CD14-positive monocyte (primary cell): Measurements from ENCODE around the gene SLMAP. TPM values are rescaled to one million over a fixed set of nuclear protein-coding genes. Genes with fewer than 3 reads are reported as not detected.

Experiments used
- DNase-seq, 3 donors: peaks; one replicate each; pipeline ENCODE4 v3.0.0-alpha.2; 2011 to 2022
- H2AFZ ChIP-seq: 2 replicates; pipeline ENCODE4 v1.6.0; 2012; ENCODE audit warnings: mild to moderate bottlenecking, low read depth, low read length, inconsistent platforms; ENCODE audit not compliant: insufficient read depth, poor library complexity, severe bottlenecking
- H3K27ac ChIP-seq, 2 donors: 1 replicate in 1 of 2; 2 replicates in 1 of 2; pipeline ENCODE4 v1.5.1; 2012 to 2013; ENCODE audit warnings: low read length in 2 of 2, control low read depth in 1 of 2, inconsistent platforms in 1 of 2, low read depth in 1 of 2, mild to moderate bottlenecking in 1 of 2
- H3K27me3 ChIP-seq, 2 donors: one replicate each; pipeline versions ENCODE4 v1.6.0 to v1.6.1; 2011 to 2013; ENCODE audit warnings: low read length in 2 of 2; ENCODE audit not compliant: control insufficient read depth in 2 of 2, insufficient read depth in 2 of 2
- H3K36me3 ChIP-seq, 2 donors: replicated peaks in 1 of 2; 1 replicate in 1 of 2; 2 replicates in 1 of 2; pipeline versions ENCODE4 v1.5.1 to v1.6.1; 2012 to 2013; ENCODE audit warnings: low read length in 2 of 2, control low read depth in 1 of 2, inconsistent platforms in 1 of 2, mild to moderate bottlenecking in 1 of 2; ENCODE audit not compliant: insufficient read depth in 2 of 2, control insufficient read depth in 1 of 2
- H3K4me1 ChIP-seq, 2 donors: 1 replicate in 1 of 2; 2 replicates in 1 of 2; pipeline versions ENCODE4 v1.5.1 to v1.6.1; 2012 to 2013; ENCODE audit warnings: low read length in 2 of 2, control low read depth in 1 of 2, inconsistent platforms in 1 of 2, mild to moderate bottlenecking in 1 of 2, moderate library complexity in 1 of 2; ENCODE audit not compliant: insufficient read depth in 2 of 2, control insufficient read depth in 1 of 2
- H3K4me2 ChIP-seq: replicated peaks from 2 replicates; pipeline ENCODE3; 2012; ENCODE audit warnings: low read length, moderate library complexity, mild to moderate bottlenecking; ENCODE audit not compliant: poor library complexity, severe bottlenecking; ENCODE audit errors: extremely low read depth
- H3K4me3 ChIP-seq, 3 experiments: fragments of 200-600 bp in 1 of 3; sonication (generic) in 1 of 3; replicated peaks in 1 of 3; 1 replicate in 2 of 3; 2 replicates in 1 of 3; pipeline ENCODE4 v1.5.1; 2011 to 2013; ENCODE audit warnings: low read length in 3 of 3, mild to moderate bottlenecking in 3 of 3, control low read depth in 2 of 3, low read depth in 2 of 3, inconsistent platforms in 1 of 3, moderate library complexity in 1 of 3
- H3K79me2 ChIP-seq: 2 replicates; pipeline ENCODE4 v1.6.0; 2012; ENCODE audit warnings: mild to moderate bottlenecking, control low read depth, inconsistent platforms, low read length, moderate library complexity; ENCODE audit not compliant: insufficient read depth
- H3K9ac ChIP-seq: 2 replicates; pipeline ENCODE4 v1.6.0; 2017; ENCODE audit warnings: low read length, mild to moderate bottlenecking; ENCODE audit not compliant: insufficient read depth, poor library complexity, severe bottlenecking
- H3K9me3 ChIP-seq, 2 donors: replicated peaks in 1 of 2; 1 replicate in 1 of 2; 2 replicates in 1 of 2; pipeline versions ENCODE4 v1.5.1 to v1.6.1; 2012 to 2013; ENCODE audit warnings: low read length in 2 of 2, control low read depth in 1 of 2; ENCODE audit not compliant: control insufficient read depth in 1 of 2, insufficient read depth in 1 of 2
- H4K20me1 ChIP-seq: 2 replicates; pipeline ENCODE4 v1.6.0; 2012; ENCODE audit warnings: mild to moderate bottlenecking, low read length, control low read depth, moderate library complexity; ENCODE audit not compliant: insufficient read depth
- H3K27ac Mint-ChIP-seq, 7 donors: one replicate each; pipeline ENCODE4 v1.8.0; 2020; ENCODE audit warnings: mild to moderate bottlenecking in 7 of 7, mixed read lengths in 7 of 7, moderate library complexity in 6 of 7, inconsistent platforms in 2 of 7
- H3K27me3 Mint-ChIP-seq, 3 donors: one replicate each; pipeline ENCODE4 v1.8.0; 2021 to 2022; ENCODE audit warnings: low read depth in 3 of 3, mild to moderate bottlenecking in 3 of 3, mixed read lengths in 3 of 3, moderate library complexity in 3 of 3, inconsistent platforms in 1 of 3
- H3K36me3 Mint-ChIP-seq, 2 donors: one replicate each; pipeline ENCODE4 v1.8.0; 2020; ENCODE audit warnings: mixed read lengths in 2 of 2, inconsistent platforms in 1 of 2, mild to moderate bottlenecking in 1 of 2
- H3K4me1 Mint-ChIP-seq: one replicate; pipeline ENCODE4 v1.8.0; 2020; ENCODE audit warnings: mild to moderate bottlenecking, mixed read lengths
- H3K4me3 Mint-ChIP-seq, 2 donors: one replicate each; pipeline ENCODE4 v1.8.0; 2020; ENCODE audit warnings: mild to moderate bottlenecking in 2 of 2, mixed read lengths in 2 of 2, moderate library complexity in 1 of 2
- H3K9me3 Mint-ChIP-seq, 7 donors: one replicate each; pipeline ENCODE4 v1.8.0; 2020 to 2022; ENCODE audit warnings: mixed read lengths in 7 of 7, mild to moderate bottlenecking in 6 of 7, moderate library complexity in 6 of 7, inconsistent platforms in 2 of 7
- CTCF ChIP-seq: fragments of 200-600 bp; IDR thresholded peaks from one replicate; pipeline ENCODE4 v1.8.0; 2022; ENCODE audit warnings: antibody characterized with exemption, mild to moderate bottlenecking
- WGBS: methylation state at CpG from one replicate; pipeline ENCODE4 v1.1.5; 2013; ENCODE audit warnings: missing lambda C conversion rate; ENCODE audit not compliant: insufficient coverage; 5-methylcytosine and 5-hydroxymethylcytosine counted together
- intact Hi-C, 2 donors: fragments of 100-400 bp; cut with micrococcal nuclease; formaldehyde crosslinking; loops; one replicate each; pipeline versions ENCODE4 v1.15.0 to v1.15.1; 2023
- polyA plus RNA-seq, 3 donors: library from polyadenylated mRNA; depleted of rRNA in 1 of 3; unstranded in 2 of 3; stranded (reverse) in 1 of 3; fragments of 300-500 nt in 2 of 3; fragments of >200 nt in 1 of 3; fragmentation: Illumina TruSeq in 2 of 3; gene quantifications; 1 replicate in 2 of 3; 2 replicates in 1 of 3; pipeline ENCODE4 v1.2.3, GENCODE V29; 2012 to 2021

SLMAP gene
- polyA plus RNA-seq, 3 donors = 12.3 to 17.6 (median 16.1) TPM

- no peak overlapping the region for H3K4me3 ChIP-seq
- peaks cover 92% of the 10 kb centered on the region for H3K79me2 ChIP-seq
- H3K9me3 ChIP-seq = no peaks in the 10 kb centered on the region
- peaks cover 81% of the 10 kb centered on the region for H4K20me1 ChIP-seq
- peaks cover 6 to 7% of the 10 kb centered on the region in 2 donors for H3K4me1 ChIP-seq
- H3K27me3 ChIP-seq = no peaks in the 10 kb centered on the region
- H3K4me2 ChIP-seq = no peak overlapping the region
- Mint-ChIP-seq H3K4me3 (no peak overlapping the region), H3K9me3 (peaks cover 0 to 3% (median 0%) of the 10 kb centered on the region in 7 donors), H3K27me3 (peaks cover 0 to 2% (median 2%) of the 10 kb centered on the region in 3 donors), H3K27ac (peak overlapping the region in 1 of 7 donors; percentile 8), H3K36me3 (peaks cover 34 to 41% of the 10 kb centered on the region in 2 donors), H3K4me1 (peaks cover 19% of the 10 kb centered on the region)
- H3K9ac ChIP-seq = no peak overlapping the region
- H3K36me3 ChIP-seq = peaks cover 4 to 32% of the 10 kb centered on the region in 2 donors
- H2AFZ ChIP-seq = no peak overlapping the region
- TF ChIP-seq CTCF = no peak
- no peak for DNase-seq
- intact Hi-C loops = no loop called here
- H3K27ac ChIP-seq = no peak overlapping the region
- 100% methylated on average over 1 of the region's 4 CpGs for WGBS
These were observed 14.1 kb downstream of the SLMAP start for GRCh38 chr3:57770009-57770827.

GRCh38 chr3:57772251-57772650, 16.1 kb downstream of the SLMAP start:
- peaks cover 6 to 7% of the 10 kb centered on the region in 2 donors for H3K4me1 ChIP-seq
- H3K27me3 Mint-ChIP-seq = peaks cover 0 to 2% (median 2%) of the 10 kb centered on the region in 3 donors
- no peak overlapping the region for H3K9ac ChIP-seq
- H3K27me3 ChIP-seq = no peaks in the 10 kb centered on the region
- 100% methylated on average over 2 of the region's 4 CpGs for WGBS
- peaks cover 17% of the 10 kb centered on the region for H3K4me1 Mint-ChIP-seq
- H2AFZ ChIP-seq = no peak overlapping the region
- H3K79me2 ChIP-seq = peaks cover 91% of the 10 kb centered on the region
- no peak for DNase-seq
- no peak for TF ChIP-seq CTCF
- H3K36me3 ChIP-seq = peaks cover 2 to 24% of the 10 kb centered on the region in 2 donors
- H3K9me3 Mint-ChIP-seq = peaks cover 0 to 3% (median 0%) of the 10 kb centered on the region in 7 donors
- no peak overlapping the region for H3K4me3 Mint-ChIP-seq
- intact Hi-C loops = no loop called here
- peak overlapping the region in 1 of 7 donors; percentile 40 for H3K27ac Mint-ChIP-seq
- H3K4me2 ChIP-seq = no peak overlapping the region
- no peak overlapping the region for H3K4me3 ChIP-seq
- H4K20me1 ChIP-seq = peaks cover 68% of the 10 kb centered on the region
- no peaks in the 10 kb centered on the region for H3K9me3 ChIP-seq
- no peak overlapping the region for H3K27ac ChIP-seq
- H3K36me3 Mint-ChIP-seq = peaks cover 22 to 24% of the 10 kb centered on the region in 2 donors
